IMR-90 (cell line): ENCODE data around the gene LTB4R. TPM values are rescaled to one million over a fixed set of nuclear protein-coding genes. Genes with fewer than 3 reads are reported as not detected.

ENCODE experiments used
- ATAC-seq: fragments of 200-7000 bp; cut with Tn5 transposase; 2 replicates; pipeline ENCODE4 v1.9.1; 2020; ENCODE audit warnings: low read depth, mild to moderate bottlenecking, moderate library complexity
- BruUV-seq: library from RNA; stranded (reverse); fragments of 400-500 nt; replicated peaks from 2 replicates; lab custom pipeline; 2021; lab: Mats Ljungman, UMichigan
- CTCF ChIA-PET: fragments of 300-600 bp; formaldehyde crosslinking; extraction: SDS; loops from one replicate; lab custom pipeline; 2021; ENCODE audit warnings: antibody characterized with exemption; lab: Yijun Ruan, JAX
- POLR2A ChIA-PET: fragments of 300-600 bp; sonication (Branson Sonifier 250); formaldehyde crosslinking; loops from one replicate; lab custom pipeline; 2022; ENCODE audit warnings: antibody characterized with exemption; ENCODE audit not compliant: unreplicated experiment; lab: Charles Lee
- DNase-seq: peaks from one replicate; pipeline ENCODE4 v3.0.0; 2013
- H2AFZ ChIP-seq: replicated peaks from 2 replicates; pipeline ENCODE3; 2013; ENCODE audit warnings: low read length, mild to moderate bottlenecking; ENCODE audit not compliant: poor library complexity
- H2AK5ac ChIP-seq: 2 replicates; pipeline ENCODE4 v1.6.1; 2013; ENCODE audit warnings: low read depth, low read length, inconsistent platforms
- H2AK9ac ChIP-seq: replicated peaks from 2 replicates; pipeline ENCODE3; 2013; ENCODE audit warnings: mild to moderate bottlenecking, low read depth, low read length, moderate library complexity; ENCODE audit not compliant: poor library complexity
- H2BK120ac ChIP-seq: 2 replicates; pipeline ENCODE4 v1.6.1; 2013; ENCODE audit warnings: low read depth, low read length, inconsistent platforms
- H2BK15ac ChIP-seq: 3 replicates; pipeline ENCODE4 v1.6.1; 2013; ENCODE audit warnings: low read depth, low read length, inconsistent platforms
- H2BK20ac ChIP-seq: 2 replicates; pipeline ENCODE4 v1.6.1; 2013; ENCODE audit warnings: low read depth, mild to moderate bottlenecking, inconsistent platforms, low read length, moderate library complexity
- H2BK5ac ChIP-seq: 2 replicates; pipeline ENCODE4 v1.6.1; 2013; ENCODE audit warnings: mild to moderate bottlenecking, low read depth, low read length, inconsistent platforms; ENCODE audit not compliant: poor library complexity, severe bottlenecking
- H3K14ac ChIP-seq: replicated peaks from 2 replicates; pipeline ENCODE4 v1.6.1; 2013; ENCODE audit warnings: low read depth, low read length, inconsistent platforms
- H3K18ac ChIP-seq: 2 replicates; pipeline ENCODE4 v1.6.1; 2013; ENCODE audit warnings: low read depth, low read length, control low read depth
- H3K23ac ChIP-seq: 2 replicates; pipeline ENCODE4 v1.6.1; 2013; ENCODE audit warnings: low read depth, low read length, inconsistent platforms
- H3K27ac ChIP-seq: 2 replicates; pipeline ENCODE4 v1.5.1; 2013; ENCODE audit warnings: mild to moderate bottlenecking, control low read depth, low read length; ENCODE audit not compliant: insufficient read depth
- H3K27me3 ChIP-seq: 2 replicates; pipeline ENCODE4 v1.6.1; 2013; ENCODE audit warnings: low read length; ENCODE audit not compliant: control insufficient read depth, insufficient read depth
- H3K36me3 ChIP-seq: 2 replicates; pipeline ENCODE4 v1.6.1; 2013; ENCODE audit warnings: low read length, mixed read lengths; ENCODE audit not compliant: control insufficient read depth, insufficient read depth
- H3K4ac ChIP-seq: 2 replicates; pipeline ENCODE4 v1.6.1; 2013; ENCODE audit warnings: low read depth, low read length, inconsistent platforms
- H3K4me1 ChIP-seq: 2 replicates; pipeline ENCODE4 v1.6.1; 2013; ENCODE audit warnings: low read length, mixed read lengths; ENCODE audit not compliant: control insufficient read depth, insufficient read depth
- H3K4me2 ChIP-seq: 2 replicates; pipeline ENCODE4 v1.6.1; 2013; ENCODE audit warnings: low read depth, mild to moderate bottlenecking, control low read depth, low read length, moderate library complexity
- H3K4me3 ChIP-seq: 2 replicates; pipeline ENCODE4 v1.5.1; 2013; ENCODE audit warnings: low read depth, mild to moderate bottlenecking, control low read depth, low read length, moderate library complexity; ENCODE audit not compliant: insufficient read depth
- H3K56ac ChIP-seq: 2 replicates; pipeline ENCODE4 v1.6.1; 2013; ENCODE audit warnings: low read length, inconsistent platforms; ENCODE audit not compliant: insufficient read depth; ENCODE audit errors: extremely low read depth
- H3K79me1 ChIP-seq, 2 experiments: 2 replicates each; pipeline ENCODE4 v1.6.1; 2013; ENCODE audit warnings: low read length in 2 of 2, inconsistent platforms in 1 of 2, low read depth in 1 of 2
- H3K9ac ChIP-seq: 2 replicates; pipeline ENCODE4 v1.6.1; 2013; ENCODE audit warnings: low read depth, low read length, control low read depth
- H3K9me1 ChIP-seq: 2 replicates; pipeline ENCODE4 v1.6.1; 2013; ENCODE audit warnings: low read length, inconsistent platforms; ENCODE audit not compliant: insufficient read depth
- H3K9me3 ChIP-seq: 2 replicates; pipeline ENCODE4 v1.6.1; 2013; ENCODE audit warnings: low read length; ENCODE audit not compliant: control insufficient read depth, insufficient read depth
- H4K20me1 ChIP-seq: 2 replicates; pipeline ENCODE4 v1.6.1; 2013; ENCODE audit warnings: low read length, inconsistent platforms; ENCODE audit not compliant: insufficient read depth
- H4K5ac ChIP-seq: 2 replicates; pipeline ENCODE4 v1.6.1; 2013; ENCODE audit warnings: mild to moderate bottlenecking, low read depth, low read length, control low read depth
- H4K8ac ChIP-seq, 2 experiments: 2 replicates each; pipeline ENCODE4 v1.6.1; 2013; ENCODE audit warnings: low read depth in 2 of 2, low read length in 2 of 2, control low read depth in 1 of 2, inconsistent platforms in 1 of 2
- H4K91ac ChIP-seq: 2 replicates; pipeline ENCODE4 v1.6.1; 2013; ENCODE audit warnings: low read depth, low read length, inconsistent platforms; ENCODE audit not compliant: insufficient read depth
- BHLHE40 ChIP-seq: fragments of 150-350 bp; IDR thresholded peaks from 2 replicates; pipeline ENCODE4 v1.6.1; 2016; ENCODE audit warnings: mild to moderate bottlenecking, low read depth, low read length
- CEBPB ChIP-seq: IDR thresholded peaks from 2 replicates; pipeline ENCODE4 v1.6.1; 2012; ENCODE audit warnings: low read depth, low read length, improper control_type of control experiment
- CHD1 ChIP-seq: IDR thresholded peaks from 2 replicates; pipeline ENCODE4 v1.6.1; 2012; ENCODE audit warnings: low read depth, low read length, improper control_type of control experiment
- CTCF ChIP-seq: conservative IDR thresholded peaks from 2 replicates; pipeline ENCODE4 v1.5.1; 2012; ENCODE audit warnings: mild to moderate bottlenecking, low read depth, low read length, improper control_type of control experiment
- FOS ChIP-seq: fragments of 150-350 bp; IDR thresholded peaks from 2 replicates; pipeline ENCODE4 v1.6.1; 2016; ENCODE audit warnings: low read depth, low read length
- MAFK ChIP-seq: IDR thresholded peaks from 2 replicates; pipeline ENCODE4 v1.6.1; 2012; ENCODE audit warnings: low read depth, low read length, improper control_type of control experiment
- MAZ ChIP-seq: IDR thresholded peaks from 2 replicates; pipeline ENCODE4 v1.6.1; 2012; ENCODE audit warnings: low read depth, mild to moderate bottlenecking, low read length, improper control_type of control experiment, moderate library complexity, borderline replicate concordance
- MXI1 ChIP-seq: IDR thresholded peaks from 2 replicates; pipeline ENCODE4 v1.6.1; 2012; ENCODE audit warnings: low read depth, mild to moderate bottlenecking, low read length, moderate library complexity, borderline replicate concordance
- NFE2L2 ChIP-seq: fragments of 150-350 bp; IDR thresholded peaks from 2 replicates; pipeline ENCODE4 v1.6.1; 2016; ENCODE audit warnings: low read depth, mild to moderate bottlenecking, low read length
- POLR2A ChIP-seq: IDR thresholded peaks from 2 replicates; pipeline ENCODE4 v1.6.1; 2012; ENCODE audit warnings: mild to moderate bottlenecking, low read depth, low read length
- RAD21 ChIP-seq: IDR thresholded peaks from 2 replicates; pipeline ENCODE4 v1.6.1; 2012; ENCODE audit warnings: low read length, improper control_type of control experiment
- RCOR1 ChIP-seq: IDR thresholded peaks from 2 replicates; pipeline ENCODE4 v1.6.1; 2012; ENCODE audit warnings: mild to moderate bottlenecking, low read length, improper control_type of control experiment; ENCODE audit not compliant: insufficient replicate concordance
- RFX5 ChIP-seq: IDR thresholded peaks from 2 replicates; pipeline ENCODE4 v1.8.0; 2012; ENCODE audit warnings: low read depth, mild to moderate bottlenecking, low read length, moderate library complexity
- SMC3 ChIP-seq: fragments of 150-350 bp; IDR thresholded peaks from 2 replicates; pipeline ENCODE4 v1.6.1; 2016; ENCODE audit warnings: low read depth, mild to moderate bottlenecking, antibody characterized with exemption, low read length, moderate library complexity
- WGBS, 2 experiments: methylation state at CpG; one replicate each; pipeline versions ENCODE4 v1.1.5 to v1.1.7; 2013; ENCODE audit warnings: missing lambda C conversion rate in 2 of 2; ENCODE audit not compliant: insufficient read length in 1 of 2; ENCODE audit errors: extremely low coverage in 2 of 2; 5-methylcytosine and 5-hydroxymethylcytosine counted together
- dilution Hi-C: fragments of 300-500 bp; cut with HindIII; formaldehyde crosslinking; loops from one replicate; pipeline ENCODE4 v1.14.3; 2018; ENCODE audit warnings: low sequenced_read_pairs; ENCODE audit not compliant: unreplicated experiment
- in situ Hi-C: fragments of 300-500 bp; cut with MboI; formaldehyde crosslinking; loops from 3 replicates; pipeline ENCODE4 v1.14.3; 2019; ENCODE audit warnings: low sequenced_read_pairs, inconsistent platforms, mixed read lengths
- intact Hi-C: fragments of 100-400 bp; cut with micrococcal nuclease; formaldehyde crosslinking; loops from 2 replicates; pipeline ENCODE4 v1.10.0; 2022
- polyA plus RNA-seq, 3 experiments: library from polyadenylated mRNA; depleted of rRNA; stranded (reverse); fragments of >200 nt; gene quantifications; 2 replicates each; pipeline ENCODE4 v1.2.3, GENCODE V29; 2012; ENCODE audit warnings: low replicate concordance in 1 of 3
- total RNA-seq: library from RNA; depleted of rRNA; stranded (reverse); fragments of >200 nt; gene quantifications from 2 replicates; pipeline ENCODE4 v1.2.3, GENCODE V29; 2012
- TF ChIP-seq, protein P1 (sequence below): fragments of 150-350 bp; IDR thresholded peaks from 2 replicates; pipeline ENCODE4 v1.6.1; 2016; ENCODE audit warnings: low read depth, mild to moderate bottlenecking, low read length, moderate library complexity, borderline replicate concordance

Gene LTB4R
- total and polyA plus RNA-seq, 2 of the 4 experiments (the other 2 are of a cell fraction): 0.18 to 2.3 TPM

GRCh38 chr14:24307575-24308341, 3.5 kb upstream of the LTB4R start, which contains the start of gene CIDEB:
Gene CIDEB (minus strand): TSS chr14:24307977. CDS start chr14:24307858, 119 bp downstream.
- Histone ChIP-seq H2BK5ac (no peak within 1 kb of the TSS), H3K27ac (no peak within 1 kb of the TSS), H3K27me3 (no peaks in the 10 kb centered on the region), H3K4me3 (no peak within 1 kb of the TSS), H3K9ac (no peak within 1 kb of the TSS), H3K4me2 (no peak within 1 kb of the TSS), H3K36me3 (peaks cover 34% of the 10 kb centered on the region), H2BK120ac (no peak within 1 kb of the TSS), H3K4me1 (peaks cover 10% of the 10 kb centered on the region; the same call in 1 of the 2 replicates), H3K79me1 (peaks cover 3 to 9% of the 10 kb centered on the region in 2 experiments; a peak in 1 of 4 replicates), H4K91ac (no peak within 1 kb of the TSS), H4K5ac (no peak within 1 kb of the TSS), H2AK9ac (no peak within 1 kb of the TSS), H2BK15ac (no peak within 1 kb of the TSS), H3K18ac (no peak within 1 kb of the TSS), H3K14ac (no peak within 1 kb of the TSS), H2BK20ac (no peak within 1 kb of the TSS), H2AFZ (peak within 1 kb of the TSS; percentile 21), H4K8ac (no peak within 1 kb of the TSS), H3K56ac (no peak within 1 kb of the TSS), H3K9me1 (peaks cover 5% of the 10 kb centered on the region; the same call in 1 of the 2 replicates), H2AK5ac (no peak within 1 kb of the TSS), H3K4ac (no peak within 1 kb of the TSS), H4K20me1 (peaks cover 8% of the 10 kb centered on the region; the same call in 1 of the 2 replicates), H3K9me3 (no peaks in the 10 kb centered on the region), H3K23ac (no peak within 1 kb of the TSS)
- BruUV-seq: no TSS peak
- dilution Hi-C loops: no loop called here
- ATAC-seq (peak; percentile 81), DNase-seq (peak; percentile 43)
- 93% methylated on average over 2 of the region's 6 CpGs; no CpG with 5 or more reads in 1 of the 2 experiments for WGBS, 2 experiments
- ChIA-PET POLR2A (no interaction called here), CTCF (interaction anchor here (0.6 to 4.1 kb wide), 15 partner anchors 8 to 250 kb away, joined by 3 to 20 read pairs (median 3); partner anchors contain the start of genes DHRS1, NOP9 and TINF2)
- in situ Hi-C loops: no loop called here
- intact Hi-C loops: no loop called here
- TF ChIP-seq, protein P1, sequence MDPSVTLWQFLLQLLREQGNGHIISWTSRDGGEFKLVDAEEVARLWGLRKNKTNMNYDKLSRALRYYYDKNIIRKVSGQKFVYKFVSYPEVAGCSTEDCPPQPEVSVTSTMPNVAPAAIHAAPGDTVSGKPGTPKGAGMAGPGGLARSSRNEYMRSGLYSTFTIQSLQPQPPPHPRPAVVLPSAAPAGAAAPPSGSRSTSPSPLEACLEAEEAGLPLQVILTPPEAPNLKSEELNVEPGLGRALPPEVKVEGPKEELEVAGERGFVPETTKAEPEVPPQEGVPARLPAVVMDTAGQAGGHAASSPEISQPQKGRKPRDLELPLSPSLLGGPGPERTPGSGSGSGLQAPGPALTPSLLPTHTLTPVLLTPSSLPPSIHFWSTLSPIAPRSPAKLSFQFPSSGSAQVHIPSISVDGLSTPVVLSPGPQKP: no peak
- no peak for TF ChIP-seq BHLHE40
- no peak for TF ChIP-seq FOS
- no peak for TF ChIP-seq MAFK
- TF ChIP-seq RFX5: no peak
- no peak for TF ChIP-seq MXI1
- no peak for TF ChIP-seq RCOR1
- TF ChIP-seq RAD21: peak; percentile 57
- no peak for TF ChIP-seq POLR2A
- TF ChIP-seq CTCF: peak; percentile 88
- no peak for TF ChIP-seq CHD1
- TF ChIP-seq NFE2L2: no peak
- TF ChIP-seq MAZ: no peak
- peak; percentile 57; the same call in 1 of the 2 replicates for TF ChIP-seq SMC3
- TF ChIP-seq CEBPB: no peak
